ENCODE results near the gene INPP5A.
"Not testable (repeated sequence)": the region's sequence is repeated elsewhere in the genome, so short reads cannot be mapped to it uniquely, and the experiment has no call there.

Gene INPP5A

GRCh38 chr10:132690821-132691610 is 153.4 kb downstream of the INPP5A start:
- no peak for DNase-seq (ENCODE audit: low read depth in 2 of 2)

- no peak for DNase-seq (ENCODE audit: low read depth in 2 of 2)
Measured at GRCh38 chr10:132691711-132692153, 154.1 kb downstream of the INPP5A start.

GRCh38 chr10:132692311-132692710 is 154.7 kb downstream of the INPP5A start:
- no peak for DNase-seq (ENCODE audit: low read depth in 2 of 2)

- DNase-seq (ENCODE audit: low read depth in 2 of 2) = no peak
Measured at GRCh38 chr10:132693676-132694075, 156.1 kb downstream of the INPP5A start.

GRCh38 chr10:132696204-132696603 is 158.6 kb downstream of the INPP5A start:
- DNase-seq (ENCODE audit: low read depth in 2 of 2) = no peak

GRCh38 chr10:132696728-132697577 is 159.4 kb downstream of the INPP5A start:
- DNase-seq (ENCODE audit: low read depth in 2 of 2) = no peak

GRCh38 chr10:132697578-132698200 is 160.1 kb downstream of the INPP5A start:
- no peak for DNase-seq (ENCODE audit: low read depth in 2 of 2)

- no peak for DNase-seq (ENCODE audit: low read depth in 2 of 2)
Measured at GRCh38 chr10:132698211-132698751, 160.7 kb downstream of the INPP5A start.

- no peak for DNase-seq (ENCODE audit: low read depth in 2 of 2)
Measured at GRCh38 chr10:132698761-132699391, 161.3 kb downstream of the INPP5A start.

GRCh38 chr10:132699411-132700155 is 162.0 kb downstream of the INPP5A start:
- DNase-seq (ENCODE audit: low read depth in 2 of 2) = no peak

- no peak for DNase-seq (ENCODE audit: low read depth in 2 of 2)
Measured at GRCh38 chr10:132700156-132701098, 162.8 kb downstream of the INPP5A start.

- no peak for DNase-seq (ENCODE audit: low read depth in 2 of 2)
Measured at GRCh38 chr10:132701099-132701845, 163.7 kb downstream of the INPP5A start.

- DNase-seq (ENCODE audit: low read depth in 2 of 2) = no peak
Measured at GRCh38 chr10:132701846-132702190, 164.2 kb downstream of the INPP5A start.

- no peak for DNase-seq (ENCODE audit: low read depth in 2 of 2)
Measured at GRCh38 chr10:132702601-132703418, 165.2 kb downstream of the INPP5A start.

GRCh38 chr10:132703419-132704007 is 165.9 kb downstream of the INPP5A start:
- DNase-seq (ENCODE audit: low read depth in 2 of 2) = no peak

- no peak for DNase-seq (ENCODE audit: low read depth in 2 of 2)
Measured at GRCh38 chr10:132704008-132704814, 166.6 kb downstream of the INPP5A start.

GRCh38 chr10:132704815-132705064 is 167.2 kb downstream of the INPP5A start:
- DNase-seq (ENCODE audit: low read depth in 2 of 2) = not testable (repeated sequence)
